HL-60 (cell line): ENCODE results near the gene DLK2.
A peak's percentile ranks its signal among the peaks of the same experiment; 100 is the strongest.

Experiments
- CTCF ChIP-seq: IDR thresholded peaks from one replicate; pipeline ENCODE4 v1.5.1; 2011; ENCODE audit warnings: low read length, control low read depth, inconsistent platforms; ENCODE audit not compliant: insufficient read depth
- POLR2AphosphoS5 ChIP-seq: IDR thresholded peaks from 2 replicates; pipeline ENCODE4 v1.6.1; 2012; ENCODE audit warnings: low read depth
- REST ChIP-seq: IDR thresholded peaks from 2 replicates; pipeline ENCODE4 v1.6.1; 2012; ENCODE audit warnings: low read depth; ENCODE audit not compliant: insufficient replicate concordance
- SPI1 ChIP-seq: IDR thresholded peaks from 2 replicates; pipeline ENCODE4 v1.6.1; 2012; ENCODE audit warnings: low read depth, mild to moderate bottlenecking, borderline replicate concordance

- TF ChIP-seq POLR2AphosphoS5 (peak; percentile 91), CTCF (no peak), SPI1 (no peak), REST (peak; percentile 59)
Measured at GRCh38 chr6:43477235-43478007, 22.1 kb upstream of the DLK2 start, which contains the start of gene TJAP1.
